Pulmonary artery endothelial cell (primary cell): Measurements from ENCODE around the gene XYLT2. TPM values are rescaled to one million over a fixed set of nuclear protein-coding genes. Genes with fewer than 3 reads are reported as not detected.
"Not testable (repeated sequence)": the region's sequence is repeated elsewhere in the genome, so short reads cannot be mapped to it uniquely, and the experiment has no call there.

Experiments used
- DNase-seq: peaks from one replicate; pipeline ENCODE4 v3.0.0-alpha.2; 2011; ENCODE audit warnings: low read depth, low spot score
- total RNA-seq: library from RNA; depleted of rRNA; stranded (reverse); fragments of >200 nt; gene quantifications from 2 replicates; pipeline ENCODE4 v1.2.3, GENCODE V29; 2014

XYLT2 gene
- total RNA-seq, 1 donor from 2014 or later: 41.8 TPM

DNA sequence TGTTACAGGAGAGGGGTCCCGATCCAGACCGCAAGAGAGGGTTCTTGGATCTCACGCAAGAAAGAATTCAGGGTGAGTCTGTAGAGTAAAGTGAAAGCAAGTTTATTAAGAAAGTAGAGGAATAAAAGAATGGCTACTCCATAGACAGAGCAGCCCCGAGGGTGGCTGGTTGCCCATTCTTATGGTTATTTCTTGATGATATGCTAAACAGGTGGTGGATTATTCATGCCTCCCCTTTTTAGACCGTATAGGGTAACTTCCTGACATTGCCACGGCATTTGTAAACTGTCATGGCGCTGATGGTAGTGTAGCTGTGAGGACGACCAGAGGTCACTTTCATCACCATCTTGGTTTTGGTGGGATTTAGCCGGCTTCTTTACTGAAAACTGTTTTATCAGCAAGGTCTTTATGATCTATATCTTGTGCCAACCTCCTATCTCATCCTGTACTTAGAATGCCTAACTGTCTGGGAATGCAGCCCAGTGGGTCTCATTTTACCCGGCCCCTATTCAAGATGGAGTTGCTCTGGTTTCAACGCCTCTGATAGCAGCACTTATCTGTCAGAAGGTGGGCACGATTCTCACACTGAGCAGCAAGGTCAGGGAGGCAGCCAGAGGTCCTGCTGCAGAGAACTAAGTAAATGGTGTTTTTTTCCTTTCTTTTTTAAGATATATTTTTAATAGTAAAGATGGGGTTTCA lies 26.5 kb upstream of the XYLT2 start:
- no peak for DNase-seq

DNA sequence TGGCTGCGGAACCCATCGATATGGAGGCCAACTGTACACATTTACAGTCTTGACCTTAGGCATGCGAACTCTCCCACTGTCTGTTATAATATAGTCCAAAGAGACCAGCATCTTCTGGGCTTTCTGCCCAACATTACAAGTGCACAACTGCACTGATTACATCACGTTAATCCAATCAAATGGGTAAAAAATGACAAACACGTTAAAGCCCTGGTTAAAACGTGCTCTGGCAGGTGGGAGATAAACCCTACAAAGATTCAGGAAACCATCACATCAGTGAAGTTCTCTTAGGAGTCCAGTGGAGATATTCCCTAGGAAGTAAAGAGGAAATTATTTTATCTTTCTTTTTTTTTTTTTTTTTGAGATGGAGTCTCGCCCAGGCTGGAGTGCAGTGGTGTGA lies 23.7 kb upstream of the XYLT2 start:
- no peak for DNase-seq

DNA sequence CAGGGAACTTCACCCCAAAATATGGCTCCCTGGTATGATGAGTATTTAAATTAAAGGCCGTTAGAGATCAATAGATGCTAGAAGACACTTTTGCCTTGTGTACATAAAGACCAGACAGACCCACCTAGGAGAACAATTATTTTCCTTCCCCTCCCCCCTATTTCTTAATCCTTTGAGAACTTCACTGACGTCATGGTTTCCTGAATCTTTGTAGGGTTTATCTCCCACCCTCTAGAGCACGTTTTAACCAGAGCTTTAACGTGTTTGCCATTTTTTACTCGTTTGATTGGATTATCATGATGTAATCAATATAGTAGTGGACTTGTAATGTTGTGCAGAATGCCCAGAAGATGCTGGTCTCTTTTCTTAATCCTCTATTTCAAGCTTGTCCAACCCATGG lies 22.9 kb upstream of the XYLT2 start:
- no peak for DNase-seq

DNA sequence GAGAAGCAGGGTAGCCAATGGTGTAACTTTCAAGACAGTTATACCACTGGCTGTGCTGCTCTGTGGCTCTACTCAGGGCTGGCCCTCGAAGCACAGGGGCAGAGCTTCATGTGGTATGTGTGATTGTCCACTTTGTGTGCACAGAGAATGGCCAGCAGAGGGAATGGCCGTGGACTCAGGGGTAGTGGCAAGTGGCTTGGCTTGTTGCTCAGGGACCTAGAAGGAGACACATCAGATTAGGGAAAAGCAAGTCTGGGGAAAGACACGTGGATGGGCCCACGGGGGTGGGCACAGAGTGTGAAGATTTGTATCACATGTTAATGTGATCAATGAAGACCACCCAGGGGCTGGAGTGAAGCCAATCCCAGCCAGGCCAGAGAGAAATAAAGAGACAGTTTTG lies 20.0 kb upstream of the XYLT2 start:
- no peak for DNase-seq

DNA sequence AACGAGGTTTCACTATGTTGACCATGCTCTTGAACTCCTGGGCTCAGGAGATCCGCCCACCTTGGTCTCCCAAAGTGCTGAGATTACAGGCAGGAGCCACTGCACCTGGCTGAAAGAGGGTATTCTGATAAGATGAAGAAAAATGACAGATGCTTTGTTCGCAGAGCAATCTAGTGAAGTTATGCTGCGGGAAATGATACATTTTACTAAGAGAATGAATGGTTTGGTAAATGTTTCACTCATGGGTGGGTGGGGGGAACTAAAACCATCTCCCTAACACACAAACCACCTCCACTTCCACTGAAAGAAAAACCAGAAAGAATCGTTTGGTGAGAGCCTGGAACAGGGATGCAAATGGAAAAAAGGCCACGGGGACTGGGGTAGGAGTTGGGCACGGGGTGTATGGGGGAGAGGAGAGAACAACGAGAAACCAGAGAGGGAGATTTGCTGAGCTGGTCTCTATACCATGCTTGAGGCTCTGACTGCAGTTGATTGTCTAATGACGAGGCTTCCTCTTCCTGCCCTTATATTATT lies 19.0 kb upstream of the XYLT2 start:
- no peak for DNase-seq

DNA sequence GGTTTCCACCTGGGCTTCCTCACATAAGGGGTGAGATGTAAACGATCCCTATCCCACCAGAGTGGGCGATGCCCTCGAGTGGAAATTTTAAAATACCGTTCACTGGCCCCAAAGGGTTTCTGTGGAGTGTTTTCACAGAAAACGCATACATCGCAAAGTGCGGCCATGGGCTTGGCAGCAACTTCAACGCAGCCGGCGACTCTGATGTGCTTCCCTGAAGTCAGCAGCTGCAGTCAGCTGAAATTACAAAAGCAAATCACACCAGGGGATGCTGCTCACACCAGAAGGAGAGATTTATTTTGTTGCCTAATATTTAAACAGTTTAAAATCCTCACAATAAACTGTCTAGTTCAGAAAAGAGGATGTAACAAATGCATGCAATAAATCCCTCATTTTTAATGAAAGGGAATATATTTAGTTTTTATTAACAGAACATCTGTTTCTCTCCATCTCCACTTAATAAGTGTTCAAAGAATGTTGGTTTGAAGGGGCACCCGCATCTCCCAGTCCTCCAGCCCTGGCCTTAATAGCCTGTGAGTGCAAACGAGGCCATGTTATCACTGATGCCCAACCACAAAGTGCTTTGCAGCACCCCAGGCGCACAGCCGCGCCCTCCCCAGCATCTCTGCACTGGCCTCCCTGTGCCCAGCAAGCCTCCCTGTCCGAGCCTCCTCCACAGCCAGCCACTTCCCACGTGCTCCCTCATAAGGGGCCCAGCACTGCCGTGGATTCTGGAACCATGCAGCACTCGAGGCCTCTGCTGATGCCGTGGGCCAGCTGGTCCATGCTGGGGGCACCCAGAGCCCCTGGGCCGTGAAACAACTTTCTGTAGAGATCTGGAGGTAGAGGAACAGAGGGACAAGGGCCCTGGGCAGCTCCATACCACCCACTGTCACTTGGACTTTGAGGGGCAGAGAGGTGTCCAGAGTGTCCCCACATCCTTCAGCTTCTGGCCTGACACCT lies 17.3 kb upstream of the XYLT2 start:
- no peak for DNase-seq

DNA sequence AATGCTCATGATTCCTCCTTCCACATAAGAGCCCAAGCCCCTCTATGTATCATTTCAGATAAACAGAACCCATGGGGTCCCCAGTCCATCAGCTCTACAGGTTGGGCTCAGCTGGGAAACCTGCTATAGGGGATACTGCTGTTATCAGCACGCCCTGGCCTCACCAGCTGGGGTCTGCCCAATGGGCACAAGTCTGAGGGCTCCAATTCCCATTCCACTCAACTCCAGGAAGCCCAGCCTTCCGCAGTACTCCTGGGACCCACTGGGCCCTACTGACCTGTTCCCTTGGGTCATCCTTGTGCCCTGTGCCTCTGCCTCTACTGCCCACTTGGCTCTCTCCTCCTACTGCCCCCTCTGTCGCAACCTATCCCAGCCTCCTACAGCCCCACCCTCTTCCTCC lies 16.2 kb upstream of the XYLT2 start:
- no peak for DNase-seq

DNA sequence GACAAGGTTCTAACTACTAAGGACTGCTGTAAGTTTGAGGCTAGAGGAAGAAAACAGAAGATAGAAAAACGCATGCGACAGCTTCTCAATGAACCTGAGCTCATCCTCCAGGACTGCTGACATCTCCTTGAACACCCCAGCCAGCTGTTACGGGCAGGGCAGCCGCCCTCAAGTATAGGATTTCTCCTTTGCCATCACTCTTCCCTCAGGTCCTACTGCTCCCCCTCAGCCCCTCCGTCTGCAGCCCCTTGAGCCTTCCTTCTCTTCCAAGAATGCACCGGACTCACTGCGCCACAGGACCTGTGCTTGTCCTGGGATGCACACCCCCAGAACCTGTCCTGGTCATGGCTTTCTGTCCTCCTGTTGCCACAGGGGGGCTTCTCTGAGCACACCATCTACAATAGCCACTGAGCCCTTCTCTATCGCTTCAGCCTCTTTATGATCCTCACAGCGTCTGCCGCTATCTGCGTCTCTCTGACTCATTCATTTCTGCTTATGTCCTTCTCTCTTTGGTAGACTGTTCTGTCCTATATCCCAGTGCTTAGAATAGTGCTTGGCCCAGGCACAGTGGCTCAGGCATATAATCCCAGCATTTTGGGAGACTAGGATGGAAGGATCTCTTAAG lies 15.7 kb upstream of the XYLT2 start:
- DNase-seq: no peak

DNA sequence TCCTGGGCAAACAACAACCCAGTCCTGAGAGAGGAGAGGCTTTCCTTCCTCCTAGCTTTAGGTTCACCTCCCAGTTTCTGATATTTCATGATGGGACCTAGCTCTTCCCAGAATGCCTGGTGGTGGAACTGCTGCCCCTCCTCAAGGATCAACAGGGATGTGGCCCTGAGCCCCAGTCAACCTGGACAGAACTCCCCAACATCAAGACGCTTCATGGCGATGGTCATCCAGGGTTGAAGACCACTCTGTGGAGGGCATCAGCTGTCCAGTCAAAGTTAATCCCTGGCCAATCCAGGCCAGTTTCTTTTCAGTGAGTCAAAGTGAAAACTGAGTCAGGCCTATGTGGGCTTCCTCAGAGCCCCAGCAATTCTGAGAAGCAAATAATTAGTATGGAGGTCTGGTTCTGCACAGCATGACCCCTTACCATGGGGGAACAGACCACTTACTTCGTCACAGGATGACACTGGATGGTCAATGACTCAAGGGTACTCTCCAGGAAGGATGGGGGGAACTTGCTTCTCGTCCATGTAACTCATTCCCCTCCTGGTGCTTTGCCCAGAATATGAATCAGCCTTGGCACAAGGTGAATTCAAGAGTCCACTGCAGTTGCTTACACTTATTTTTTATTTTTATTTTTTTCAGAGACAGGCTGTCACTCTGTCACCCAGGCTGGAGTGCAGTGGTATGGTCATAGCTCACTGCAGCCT lies 14.7 kb upstream of the XYLT2 start:
- no peak for DNase-seq

DNA sequence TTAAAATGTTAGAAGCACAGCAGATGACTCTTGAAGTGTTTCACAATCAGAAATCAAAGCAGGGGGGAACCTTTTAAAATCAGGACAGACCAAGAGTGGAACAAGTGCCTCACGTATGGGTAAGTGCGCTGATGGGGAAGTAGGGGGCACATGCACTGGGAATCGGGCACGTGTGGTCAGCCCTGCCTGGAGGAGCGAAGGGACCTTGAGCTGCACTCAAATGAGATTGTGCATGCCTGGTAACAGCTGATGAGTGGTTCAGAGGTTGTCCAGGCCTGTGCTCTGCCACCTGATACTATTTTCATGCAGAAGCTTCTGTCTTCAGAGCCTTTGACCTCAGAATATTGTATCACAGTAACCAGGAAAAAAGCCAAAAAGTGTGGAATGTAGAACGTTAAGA lies 13.7 kb upstream of the XYLT2 start:
- DNase-seq: no peak

DNA sequence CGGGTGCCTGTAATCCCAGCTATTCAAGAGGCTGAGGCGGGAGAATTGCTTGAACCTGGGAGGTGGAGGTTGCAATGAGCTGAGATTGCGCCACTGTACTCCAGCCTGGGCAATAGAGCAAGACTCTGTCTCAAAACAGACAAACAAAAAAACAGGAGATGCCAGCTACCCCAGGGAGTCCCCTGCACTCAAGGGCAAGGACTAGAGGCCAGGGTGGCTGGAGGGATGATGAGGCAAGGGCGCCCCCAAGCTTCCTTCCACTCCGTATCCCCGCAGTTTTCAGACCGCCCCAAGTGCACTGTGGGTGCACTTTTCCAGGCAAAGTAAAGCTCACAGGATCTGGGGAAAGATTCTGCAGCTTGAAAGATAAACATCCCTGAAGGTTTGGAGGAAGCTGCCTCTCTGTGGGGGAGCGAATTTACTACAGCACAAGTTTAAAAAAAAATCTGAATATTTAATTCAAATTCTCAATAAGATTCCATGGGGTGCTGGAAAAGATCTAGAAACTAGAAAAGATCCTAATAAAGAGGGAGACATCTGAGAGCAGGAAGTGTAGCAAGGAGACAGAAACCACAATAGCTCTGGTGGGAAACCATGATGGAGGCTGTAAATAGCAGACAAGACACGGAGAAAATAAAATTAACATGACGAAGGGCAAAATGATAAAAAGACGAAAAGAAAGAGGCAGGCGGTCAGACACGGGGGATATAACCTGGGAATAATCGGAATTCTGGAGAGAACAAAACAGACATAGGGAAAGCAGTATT lies 12.5 kb upstream of the XYLT2 start:
- DNase-seq: not testable (repeated sequence)

DNA sequence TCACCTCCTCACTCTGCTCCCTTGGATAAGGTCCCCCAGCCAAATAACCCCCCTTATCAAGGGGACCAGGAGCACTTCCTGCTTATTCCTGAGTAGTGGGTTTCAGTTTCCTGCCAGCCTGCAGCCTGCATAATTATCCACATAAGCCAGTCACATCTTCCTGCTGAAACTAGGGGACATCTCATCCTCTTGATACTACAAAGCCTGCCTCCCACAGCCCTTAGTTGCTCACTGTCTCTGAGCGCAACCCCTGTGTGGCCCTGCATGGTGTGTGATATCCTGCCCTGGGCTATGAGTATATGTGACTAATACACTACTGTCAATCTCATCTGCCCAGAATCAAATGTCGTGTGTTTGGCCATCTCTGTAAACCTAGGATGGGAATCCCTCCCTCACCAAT lies 8.0 kb upstream of the XYLT2 start:
- DNase-seq: no peak

DNA sequence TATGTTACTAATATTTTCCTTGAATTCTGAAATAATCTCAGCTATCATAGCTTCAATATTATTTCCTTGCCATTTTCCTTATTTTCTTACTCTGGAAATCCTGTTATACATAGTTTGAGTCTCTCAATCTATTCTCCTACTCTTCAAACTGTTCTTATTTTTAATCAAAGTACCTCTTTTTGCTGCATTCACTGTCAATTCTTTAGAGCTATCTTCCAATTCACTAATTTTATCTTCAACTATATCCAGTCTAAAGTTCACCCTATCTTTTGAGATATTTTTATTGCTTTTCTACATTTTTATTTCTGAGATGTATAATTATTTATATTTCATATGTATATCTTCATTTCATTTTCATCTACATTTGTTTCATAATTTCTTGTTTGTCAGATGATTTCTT lies 7.3 kb upstream of the XYLT2 start:
- no peak for DNase-seq

DNA sequence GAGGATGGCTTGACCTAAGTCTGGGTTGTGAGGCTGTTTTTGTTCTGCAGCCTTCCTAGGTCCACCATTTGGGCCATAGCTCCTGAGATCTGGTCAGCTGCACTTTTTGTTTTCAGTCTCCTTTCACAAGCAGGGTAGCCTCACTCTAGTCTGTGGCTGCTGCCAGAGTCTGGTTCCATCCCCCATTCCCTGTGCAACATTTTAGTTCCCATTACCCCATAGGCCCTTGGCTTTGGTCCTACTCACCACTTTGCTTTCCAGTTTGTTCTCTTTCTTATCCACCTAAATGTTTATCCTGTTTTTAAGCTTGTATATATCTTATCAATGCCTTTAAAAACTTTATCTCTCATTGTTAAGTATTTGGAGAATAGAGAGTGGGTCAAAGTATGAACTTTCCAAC lies 6.5 kb upstream of the XYLT2 start:
- no peak for DNase-seq

DNA sequence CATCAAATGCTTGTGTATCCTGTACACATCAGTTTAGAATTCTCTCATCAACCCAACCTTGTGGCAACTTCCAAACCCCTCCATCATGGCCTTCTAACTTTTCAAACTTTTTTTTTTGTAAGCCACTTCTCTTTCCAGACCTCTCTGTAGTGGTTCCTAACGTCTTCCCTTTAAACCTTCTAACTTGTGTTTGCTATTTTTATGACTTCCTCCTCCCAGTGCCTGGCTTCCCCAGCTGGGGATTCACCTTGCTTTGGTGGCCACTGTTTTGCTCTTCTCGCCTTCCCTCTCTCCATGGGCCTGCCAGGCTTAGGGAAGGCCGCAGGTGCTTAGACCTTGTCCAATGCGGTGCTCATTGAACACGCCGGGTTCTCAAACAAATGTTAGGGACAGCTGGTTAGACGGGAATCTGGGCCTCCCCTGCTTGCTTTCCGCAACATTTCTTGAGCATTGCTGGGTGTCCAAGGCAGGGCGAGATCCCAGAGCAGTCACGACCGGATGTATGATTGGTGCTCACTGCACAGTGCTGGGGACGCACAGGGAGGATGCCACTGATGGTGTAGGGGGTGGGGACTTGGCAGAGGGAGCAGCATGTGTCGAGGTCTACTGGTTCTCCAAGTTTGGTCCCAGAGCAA lies 1.1 kb upstream of the XYLT2 start:
- no peak for DNase-seq

DNA sequence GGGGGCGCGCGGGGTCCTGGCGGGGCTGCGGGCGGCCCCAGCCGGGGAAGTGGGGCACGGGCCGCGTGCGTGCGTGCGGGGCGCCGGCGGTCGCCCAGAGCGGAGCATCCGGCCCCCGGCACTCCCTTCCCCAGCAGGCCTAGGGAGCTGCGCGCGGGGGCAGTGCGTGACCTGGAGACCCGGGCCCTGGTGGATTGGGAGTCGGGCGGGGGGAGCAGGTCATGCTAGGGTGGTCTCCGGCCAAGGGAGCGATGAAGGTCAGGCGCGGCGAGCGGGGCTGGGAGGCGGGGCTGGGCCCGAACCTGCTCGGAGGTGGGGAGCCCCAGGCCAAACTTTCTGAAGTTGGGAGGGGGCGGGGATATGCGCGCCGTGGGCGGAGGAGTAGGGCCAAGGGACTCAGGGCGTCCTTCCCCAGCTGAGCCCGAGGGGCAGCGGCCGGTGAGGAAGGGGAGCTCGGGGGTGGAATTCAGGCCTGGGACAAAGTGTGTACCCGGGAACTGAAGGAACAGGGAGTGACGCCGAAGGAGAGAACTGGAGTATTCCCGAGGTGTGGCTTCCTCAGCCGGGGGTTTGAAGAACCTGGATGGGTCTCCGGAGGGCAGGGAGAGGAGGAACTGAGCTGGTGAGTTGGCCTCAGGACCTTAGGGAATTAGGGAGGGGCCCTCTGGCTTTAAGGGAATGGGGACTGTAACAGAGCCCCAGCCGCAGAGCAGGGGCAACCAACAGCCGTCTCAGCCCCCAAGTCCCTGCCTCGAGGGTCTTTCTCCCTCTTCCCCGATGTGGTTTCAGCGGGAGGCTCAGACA lies 589 bp downstream of the XYLT2 start:
- DNase-seq: no peak

DNA sequence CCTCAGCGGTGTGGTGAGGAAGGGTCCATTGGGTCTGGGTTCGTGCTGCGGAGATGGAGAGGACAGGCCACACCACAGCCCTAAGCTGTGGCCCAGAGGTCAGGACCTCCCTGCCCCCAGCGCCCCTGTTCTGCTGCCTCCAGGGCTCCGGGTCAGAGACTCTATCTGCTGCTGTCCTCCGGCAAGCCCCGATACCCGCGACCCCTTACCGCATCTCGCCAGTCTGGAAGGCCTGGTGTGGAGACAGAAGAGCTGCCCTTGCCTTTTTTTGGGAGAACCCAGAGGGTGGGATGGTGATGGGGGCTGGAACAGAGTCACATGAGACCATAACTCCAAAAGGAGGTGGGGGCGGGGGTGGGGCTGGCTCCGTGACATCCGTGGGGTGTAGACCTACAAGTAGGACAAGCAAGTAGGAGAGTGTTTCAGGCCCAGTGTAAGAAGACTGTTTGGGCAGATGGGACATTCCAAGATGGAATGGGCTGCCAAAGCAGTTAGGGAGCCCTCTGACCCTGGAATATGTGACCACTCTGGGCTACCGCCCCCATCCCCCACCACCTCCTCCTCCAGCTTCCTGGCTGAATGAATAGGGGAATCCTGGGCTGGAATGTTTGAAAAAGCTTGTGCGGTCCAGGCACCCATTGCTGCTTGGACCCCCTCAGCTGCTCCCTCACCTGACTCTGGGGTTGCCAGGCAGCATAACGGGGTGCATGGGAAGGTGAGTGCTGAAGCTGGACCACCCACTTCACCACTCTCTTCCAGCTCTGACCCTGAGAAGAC lies 1.4 kb downstream of the XYLT2 start:
- no peak for DNase-seq

DNA sequence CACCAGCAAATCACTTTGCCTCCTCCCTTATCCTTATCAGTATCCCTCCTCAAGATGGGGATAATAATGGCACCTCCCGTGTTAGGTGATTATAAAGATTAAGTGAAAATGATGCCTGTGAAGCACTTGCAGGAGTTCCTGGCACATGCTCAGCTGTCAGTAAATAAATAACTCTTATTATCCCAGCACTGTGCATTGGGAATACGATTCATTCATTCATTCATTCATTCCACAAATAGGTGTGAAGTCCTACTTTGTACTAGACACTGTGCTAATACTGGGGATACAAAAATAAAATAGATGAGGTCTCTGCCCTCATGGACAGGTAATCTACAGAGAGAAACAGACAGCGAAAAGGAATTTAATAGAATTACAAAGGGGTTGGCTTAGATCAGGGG lies 2.0 kb downstream of the XYLT2 start:
- DNase-seq: no peak
